SK-N-SH (cell line): ENCODE results near the gene CUL7.

ENCODE experiments used
- TF ChIP-seq, protein P1 (sequence below): fragments of 200-600 bp; sonication (generic); IDR thresholded peaks from 2 replicates; pipeline ENCODE4 v1.6.1; 2017; ENCODE audit warnings: antibody characterized with exemption, mild to moderate bottlenecking, moderate library complexity
- TF ChIP-seq, protein P2 (sequence below): IDR thresholded peaks from 2 replicates; pipeline ENCODE4 v1.4.0; 2012; ENCODE audit warnings: low read depth

DNA sequence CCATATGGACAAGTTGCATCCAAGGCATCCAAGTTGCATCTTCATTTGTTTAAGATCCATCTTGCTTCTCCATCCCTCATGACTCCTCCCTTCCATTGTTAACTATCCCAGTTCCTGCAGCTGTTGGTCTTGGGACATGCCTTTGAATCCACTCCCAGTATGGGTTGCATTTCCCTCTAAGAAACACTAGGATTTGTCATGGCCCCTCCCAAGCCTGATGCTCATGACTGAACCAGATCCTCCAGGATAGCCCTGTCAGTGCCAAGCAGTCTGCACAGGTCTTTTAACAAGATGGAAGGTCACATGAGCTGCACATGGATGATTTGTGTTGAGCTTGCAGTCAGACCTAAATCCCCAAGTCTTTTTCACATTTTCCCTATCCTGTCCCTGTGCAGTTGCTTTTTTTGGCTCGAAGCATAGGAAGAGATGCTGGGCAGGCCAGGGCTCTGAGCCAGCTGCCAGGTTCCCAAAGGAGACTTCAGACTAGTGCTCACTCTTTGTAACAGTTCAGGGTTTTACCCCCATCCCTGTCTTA is 65.1 kb downstream of the CUL7 start:
- TF ChIP-seq, protein P1, sequence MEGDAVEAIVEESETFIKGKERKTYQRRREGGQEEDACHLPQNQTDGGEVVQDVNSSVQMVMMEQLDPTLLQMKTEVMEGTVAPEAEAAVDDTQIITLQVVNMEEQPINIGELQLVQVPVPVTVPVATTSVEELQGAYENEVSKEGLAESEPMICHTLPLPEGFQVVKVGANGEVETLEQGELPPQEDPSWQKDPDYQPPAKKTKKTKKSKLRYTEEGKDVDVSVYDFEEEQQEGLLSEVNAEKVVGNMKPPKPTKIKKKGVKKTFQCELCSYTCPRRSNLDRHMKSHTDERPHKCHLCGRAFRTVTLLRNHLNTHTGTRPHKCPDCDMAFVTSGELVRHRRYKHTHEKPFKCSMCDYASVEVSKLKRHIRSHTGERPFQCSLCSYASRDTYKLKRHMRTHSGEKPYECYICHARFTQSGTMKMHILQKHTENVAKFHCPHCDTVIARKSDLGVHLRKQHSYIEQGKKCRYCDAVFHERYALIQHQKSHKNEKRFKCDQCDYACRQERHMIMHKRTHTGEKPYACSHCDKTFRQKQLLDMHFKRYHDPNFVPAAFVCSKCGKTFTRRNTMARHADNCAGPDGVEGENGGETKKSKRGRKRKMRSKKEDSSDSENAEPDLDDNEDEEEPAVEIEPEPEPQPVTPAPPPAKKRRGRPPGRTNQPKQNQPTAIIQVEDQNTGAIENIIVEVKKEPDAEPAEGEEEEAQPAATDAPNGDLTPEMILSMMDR, result no peak
- TF ChIP-seq, protein P2, sequence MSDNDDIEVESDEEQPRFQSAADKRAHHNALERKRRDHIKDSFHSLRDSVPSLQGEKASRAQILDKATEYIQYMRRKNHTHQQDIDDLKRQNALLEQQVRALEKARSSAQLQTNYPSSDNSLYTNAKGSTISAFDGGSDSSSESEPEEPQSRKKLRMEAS, result no peak
